OCI-LY3 (cell line): ENCODE data around the gene CEACAM1.
"Not testable (repeated sequence)": the region's sequence is repeated elsewhere in the genome, so short reads cannot be mapped to it uniquely, and the experiment has no call there.

Experiments
- CTCF ChIP-seq: fragments of 200-600, 300-600 bp; sonication (generic); IDR thresholded peaks from 2 replicates; pipeline ENCODE4 v1.5.1; 2014; ENCODE audit warnings: antibody characterized with exemption, low read length, low read depth
- EZH2phosphoT487 ChIP-seq: fragments of 200-600 bp; shearing (Covaris generic); IDR thresholded peaks from 2 replicates; pipeline ENCODE4 v1.6.1; 2018; ENCODE audit warnings: antibody characterized with exemption, mixed run types, low read depth

- TF ChIP-seq CTCF, EZH2phosphoT487: not testable (repeated sequence)
These were observed 22.2 kb upstream of the CEACAM1 start for GRCh38 chr19:42550521-42550920.
